Heart left ventricle (tissue), 16 donors: ENCODE results near the gene PUM1. TPM values are rescaled to one million over a fixed set of nuclear protein-coding genes. Genes with fewer than 3 reads are reported as not detected.
A peak's percentile ranks its signal among the peaks of the same experiment; 100 is the strongest.

Experiments used
- ATAC-seq, 4 donors: fragments of 200-7000 bp; cut with Tn5 transposase; one replicate each; pipeline ENCODE4 v1.9.1; 2020 to 2022; ENCODE audit warnings: moderate library complexity in 4 of 4, mild to moderate bottlenecking in 3 of 4, moderate number of reproducible peaks in 1 of 4
- DNase-seq, 5 donors: peaks; one replicate each; pipeline ENCODE4 v3.0.0-alpha.2; 2020
- H3K27ac ChIP-seq, 12 donors: fragments of 200-600 bp; sonication (generic) in 4 of 12; one replicate each; pipeline versions ENCODE4 v1.5.0 to v1.8.0; 2016 to 2022; ENCODE audit warnings: mild to moderate bottlenecking in 2 of 12
- H3K27me3 ChIP-seq, 9 donors: fragments of 200-600 bp; sonication (generic) in 2 of 9; one replicate each; pipeline versions ENCODE4 v1.5.1 to v1.8.0; 2016 to 2022; ENCODE audit warnings: mild to moderate bottlenecking in 3 of 9
- H3K36me3 ChIP-seq, 9 donors: fragments of 200-600 bp; sonication (generic) in 2 of 9; one replicate each; pipeline versions ENCODE4 v1.5.0 to v1.8.0; 2018 to 2022; ENCODE audit warnings: mild to moderate bottlenecking in 2 of 9
- H3K4me1 ChIP-seq, 12 donors: fragments of 200-600 bp; sonication (generic) in 4 of 12; one replicate each; pipeline versions ENCODE4 v1.5.0 to v1.8.0; 2016 to 2022; ENCODE audit warnings: mild to moderate bottlenecking in 3 of 12
- H3K4me3 ChIP-seq, 12 donors: fragments of 200-600 bp; sonication (generic) in 4 of 12; one replicate each; pipeline versions ENCODE4 v1.5.0 to v1.8.0; 2017 to 2022; ENCODE audit warnings: mild to moderate bottlenecking in 9 of 12, moderate library complexity in 4 of 12
- H3K9me3 ChIP-seq, 12 donors: fragments of 200-600 bp; sonication (generic) in 4 of 12; one replicate each; pipeline versions ENCODE4 v1.5.0 to v1.8.0; 2016 to 2022; ENCODE audit warnings: mild to moderate bottlenecking in 1 of 12
- CTCF ChIP-seq, 12 donors: fragments of 200-600 bp; sonication (generic) in 4 of 12; IDR thresholded peaks; one replicate each; pipeline versions ENCODE4 v1.5.0 to v1.8.0; 2018 to 2022; ENCODE audit warnings: antibody characterized with exemption in 12 of 12, mild to moderate bottlenecking in 5 of 12
- POLR2A ChIP-seq, 2 donors: fragments of 450-650 bp; IDR thresholded peaks; one replicate each; pipeline ENCODE4 v1.6.1; 2017; ENCODE audit warnings: antibody characterized with exemption in 2 of 2, mild to moderate bottlenecking in 2 of 2, moderate library complexity in 2 of 2
- WGBS, 4 donors: extraction: QIAGEN DNeasy Blood & Tissue Kit in 2 of 4; methylation state at CpG; one replicate each; pipeline versions ENCODE4 v1.1.5 to v1.1.7; 2013 to 2018; 5-methylcytosine and 5-hydroxymethylcytosine counted together
- intact Hi-C, 10 donors: fragments of 100-400 bp; cut with DNase I; formaldehyde crosslinking; loops; one replicate each; pipeline versions ENCODE4 v1.11.1 to v1.14.2; 2022
- long read RNA-seq, 3 donors: library from polyadenylated mRNA; unstranded; transcript quantifications; one replicate each; pipeline ENCODE4 v2.0.0, GENCODE V29; 2020 to 2021
- polyA plus RNA-seq, 2 donors: library from polyadenylated mRNA; stranded (reverse); fragments of 200-250 nt; gene quantifications; one replicate each; pipeline ENCODE4 v1.2.3, GENCODE V29; 2013
- total RNA-seq, 9 donors: library from RNA; depleted of rRNA in 2 of 9; stranded (reverse); fragments of >200 nt in 2 of 9; fragmentation: NEBNext Ultra II Directional in 3 of 9; extraction: Animal tissue kit (Norgen Biotek cat#: 25700) in 3 of 9; gene quantifications; one replicate each; pipeline versions ENCODE4 v1.1.0 to v1.2.4, GENCODE V29; 2016 to 2023
- donor health status: ischemic (EF 13 %, LVEDD 7.1; RV severe dilation, severe dysfunction).
- donor health status: healthy with polysubstance abuse.
- donor health status: DM: no; HTN: yes; CAD: no.
- donor health status: DM: no; HTN: no; CAD: no.
- donor health status: ischemic (EF 25% LVEDD 6.9; RV normal size, moderate dysfunction).
- donor health status: ischemic (EF 25% LVEDD 5.7; RV mildly dilated, moderate dysfunction).
- donor health status: healthy.
- donor health status: DM: yes; HTN: yes; CAD: no.
- donor health status: ischemic (EF 35%, LVEDD 5.7; RV mildly dilated, moderate dysfunction).
- donor health status: nonischemic (EF 11% LVEDD 7.7; RV severe dilation, severe dysfunction).
- donor health status: DM: yes; HTN: yes; CAD: no.
- donor health status: PGD.
- donor health status: ischemic (EF 29% LVEDD 5.4; RV normal size, mild dysfunction).
- donor health status: nonischemic (EF 23%, LVEDD 6.1; RV moderate dilation, normal function).

The PUM1 gene
- total RNA-seq: 10 to 100 TPM; 60.4 to 96.3 (median 75.8) TPM
- polyA plus RNA-seq: 10 to 100 TPM; 19.2 to 33.6 TPM
- long read RNA-seq, donor 1, full-length matches to known transcripts: 26 of 70 reads
- long read RNA-seq, donor 1, partial matches to known transcripts: 12 of 70 reads
- long read RNA-seq, donor 1, other reads (novel, unspliced or antisense): 32 of 70 reads
- long read RNA-seq, donor 2, full-length matches to known transcripts: 38 of 130 reads
- long read RNA-seq, donor 2, partial matches to known transcripts: 28 of 130 reads
- long read RNA-seq, donor 2, other reads (novel, unspliced or antisense): 64 of 130 reads
- long read RNA-seq, donor 3, full-length matches to known transcripts: 18 of 62 reads
- long read RNA-seq, donor 3, partial matches to known transcripts: 13 of 62 reads
- long read RNA-seq, donor 3, other reads (novel, unspliced or antisense): 31 of 62 reads

- peak within 1 kb of the TSS; percentile 67 to 96 (median 73) for H3K4me3 ChIP-seq
- H3K27me3 ChIP-seq: no peaks in the 10 kb centered on the region
- ATAC-seq (peak; percentile 99 to 100 (median 100)), DNase-seq (peak; percentile 96 to 99 (median 98))
- H3K36me3 ChIP-seq: no peaks in the 10 kb centered on the region
- intact Hi-C loops: loop anchor here in 5 of 10 donors (5.0 to 10.0 kb wide), 3 partner anchors 89 to 101 kb away; no protein-coding TSS in a partner anchor
- TF ChIP-seq CTCF (IDR thresholded peaks at IDR 0.05) (peak in 2 of 12 donors; percentile 10 to 25), POLR2A (IDR thresholded peaks at IDR 0.05) (peak in 1 of 2 donors; percentile 59)
- no peaks in the 10 kb centered on the region for H3K9me3 ChIP-seq
- 1 to 5% (median 2%) methylated on average over 32 to 72 of the region's 72 CpGs for WGBS, 4 donors
- H3K4me1 ChIP-seq: peaks cover 4 to 40% (median 30%) of the 10 kb centered on the region in 12 donors
- H3K27ac ChIP-seq: peak within 1 kb of the TSS; percentile 85 to 99 (median 92)
Observed at GRCh38 chr1:31065310-31066217, at the start of gene PUM1. Gene PUM1 (minus strand): TSS chr1:31065717. CDS start chr1:31059566, 6,151 bp downstream.

GRCh38 chr1:31112266-31112935, 46.9 kb upstream of the PUM1 start:
- ATAC-seq (no peak), DNase-seq (no peak)
- Histone ChIP-seq H3K4me3 (no peak overlapping the region), H3K9me3 (no peaks in the 10 kb centered on the region), H3K36me3 (no peaks in the 10 kb centered on the region), H3K27ac (no peak overlapping the region), H3K4me1 (peaks cover 0 to 24% (median 0%) of the 10 kb centered on the region in 12 donors), H3K27me3 (no peaks in the 10 kb centered on the region)
- 71 to 79% (median 77%) methylated on average over 15 of the region's 15 CpGs for WGBS, 4 donors
- no peak for TF ChIP-seq POLR2A (IDR thresholded peaks at IDR 0.05)
- no peak for TF ChIP-seq CTCF (IDR thresholded peaks at IDR 0.05)
- intact Hi-C loops: no loop called here

GRCh38 chr1:31111290-31111951, 45.9 kb upstream of the PUM1 start:
- no peak for TF ChIP-seq POLR2A (IDR thresholded peaks at IDR 0.05)
- no peak for TF ChIP-seq CTCF (IDR thresholded peaks at IDR 0.05)
- H3K27me3 ChIP-seq: no peaks in the 10 kb centered on the region
- intact Hi-C loops: no loop called here
- H3K4me3 ChIP-seq: no peak overlapping the region
- peaks cover 0 to 28% (median 0%) of the 10 kb centered on the region in 12 donors for H3K4me1 ChIP-seq
- no peaks in the 10 kb centered on the region for H3K36me3 ChIP-seq
- ATAC-seq (peak in 2 of 4 donors; percentile 20 to 33), DNase-seq (peak in 4 of 5 donors; percentile 21 to 71 (median 46))
- no peaks in the 10 kb centered on the region for H3K9me3 ChIP-seq
- H3K27ac ChIP-seq: no peak overlapping the region
- 78 to 84% (median 80%) methylated on average over 8 of the region's 8 CpGs for WGBS, 4 donors
